K562 (cell line): Measurements from ENCODE around the gene PSAP.

Source experiments
- E2F1 ChIP-seq: sonication (generic); formaldehyde crosslinking; IDR thresholded peaks from 2 replicates; pipeline ENCODE4 v1.8.1; 2023; ENCODE audit warnings: mild to moderate bottlenecking, missing genetic modification reagents, moderate library complexity
- PHF8 ChIP-seq: fragments of 200-600 bp; sonication (generic); IDR thresholded peaks from 2 replicates; pipeline ENCODE4 v1.6.1; 2012; ENCODE audit warnings: mixed run types, mild to moderate bottlenecking, inconsistent platforms, low read length, moderate library complexity, borderline replicate concordance
- RBM17 ChIP-seq: fragments of 200-400 bp; formaldehyde crosslinking; IDR thresholded peaks from 2 replicates; pipeline ENCODE4 v1.6.1; 2017; ENCODE audit warnings: low read depth, mild to moderate bottlenecking, low read length, borderline replicate concordance
- RHOXF2B ChIP-seq: fragments of 250-450 bp; sonication (Bioruptor Pico); conservative IDR thresholded peaks from 2 replicates; pipeline ENCODE4 v1.5.1; 2021
- ZBTB49 ChIP-seq: sonication (generic); formaldehyde crosslinking; IDR thresholded peaks from 2 replicates; pipeline ENCODE4 v1.8.0; 2022; ENCODE audit warnings: missing genetic modification reagents, mild to moderate bottlenecking, borderline replicate concordance
- ZNF384 ChIP-seq: IDR thresholded peaks from 2 replicates; pipeline ENCODE4 v1.6.1; 2012; ENCODE audit warnings: low read depth, low read length, improper control_type of control experiment
- TF ChIP-seq, protein P1 (sequence below): fragments of 250-450 bp; sonication (Bioruptor Pico); IDR thresholded peaks from 2 replicates; pipeline ENCODE4 v1.8.0; 2021; ENCODE audit warnings: moderate library complexity, mild to moderate bottlenecking, inconsistent platforms

- TF ChIP-seq ZNF384 (no peak), E2F1 (CRISPR knock-in tag) (no peak), RHOXF2B (CRISPR knock-in tag) (no peak), RBM17 (no peak), PHF8 (no peak), ZBTB49 (no peak)
- TF ChIP-seq, protein P1, sequence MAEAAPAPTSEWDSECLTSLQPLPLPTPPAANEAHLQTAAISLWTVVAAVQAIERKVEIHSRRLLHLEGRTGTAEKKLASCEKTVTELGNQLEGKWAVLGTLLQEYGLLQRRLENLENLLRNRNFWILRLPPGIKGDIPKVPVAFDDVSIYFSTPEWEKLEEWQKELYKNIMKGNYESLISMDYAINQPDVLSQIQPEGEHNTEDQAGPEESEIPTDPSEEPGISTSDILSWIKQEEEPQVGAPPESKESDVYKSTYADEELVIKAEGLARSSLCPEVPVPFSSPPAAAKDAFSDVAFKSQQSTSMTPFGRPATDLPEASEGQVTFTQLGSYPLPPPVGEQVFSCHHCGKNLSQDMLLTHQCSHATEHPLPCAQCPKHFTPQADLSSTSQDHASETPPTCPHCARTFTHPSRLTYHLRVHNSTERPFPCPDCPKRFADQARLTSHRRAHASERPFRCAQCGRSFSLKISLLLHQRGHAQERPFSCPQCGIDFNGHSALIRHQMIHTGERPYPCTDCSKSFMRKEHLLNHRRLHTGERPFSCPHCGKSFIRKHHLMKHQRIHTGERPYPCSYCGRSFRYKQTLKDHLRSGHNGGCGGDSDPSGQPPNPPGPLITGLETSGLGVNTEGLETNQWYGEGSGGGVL (CRISPR knock-in tag): no peak
Observed at GRCh38 chr10:71771204-71771603, 79.8 kb downstream of the PSAP start.
